Ishikawa (cell line): ENCODE results near the gene CCDC68.

Source experiments
- CEBPB ChIP-seq: IDR thresholded peaks from 2 replicates; pipeline ENCODE4 v1.6.1; 2012
- CREB1 ChIP-seq: IDR thresholded peaks from 2 replicates; pipeline ENCODE4 v1.6.1; 2012; ENCODE audit warnings: low read depth
- EGR1 ChIP-seq: IDR thresholded peaks from 2 replicates; pipeline ENCODE4 v1.6.1; 2012
- EP300 ChIP-seq: IDR thresholded peaks from 2 replicates; pipeline ENCODE4 v1.6.1; 2012; ENCODE audit warnings: borderline replicate concordance
- FOXM1 ChIP-seq: IDR thresholded peaks from 2 replicates; pipeline ENCODE4 v1.6.1; 2012; ENCODE audit warnings: low read depth, borderline replicate concordance
- MAX ChIP-seq: IDR thresholded peaks from 2 replicates; pipeline ENCODE4 v1.6.1; 2012
- NFIC ChIP-seq: IDR thresholded peaks from 2 replicates; pipeline ENCODE4 v1.6.1; 2012
- RAD21 ChIP-seq: IDR thresholded peaks from 2 replicates; pipeline ENCODE4 v1.6.1; 2012; ENCODE audit warnings: low read depth
- REST ChIP-seq: IDR thresholded peaks from 2 replicates; pipeline ENCODE4 v1.6.1; 2012; ENCODE audit warnings: low read depth, mild to moderate bottlenecking
- TAF1 ChIP-seq: IDR thresholded peaks from 2 replicates; pipeline ENCODE4 v1.6.1; 2012; ENCODE audit warnings: low read depth, mild to moderate bottlenecking
- TCF12 ChIP-seq: IDR thresholded peaks from 2 replicates; pipeline ENCODE4 v1.6.1; 2012; ENCODE audit warnings: low read depth
- TEAD4 ChIP-seq: IDR thresholded peaks from 2 replicates; pipeline ENCODE4 v1.6.1; 2012
- USF1 ChIP-seq: IDR thresholded peaks from 2 replicates; pipeline ENCODE4 v1.6.1; 2012
- YY1 ChIP-seq: IDR thresholded peaks from 2 replicates; pipeline ENCODE4 v1.6.1; 2012; ENCODE audit warnings: low read depth
- ZBTB7A ChIP-seq: IDR thresholded peaks from 2 replicates; pipeline ENCODE4 v1.6.1; 2012; ENCODE audit warnings: low read depth

CCDC68 gene

GRCh38 chr18:54904581-54904980, 54.7 kb downstream of the CCDC68 start:
- TF ChIP-seq ZBTB7A (no peak), TEAD4 (no peak), MAX (no peak), RAD21 (no peak), TAF1 (no peak), USF1 (no peak), CEBPB (no peak), YY1 (no peak), EGR1 (no peak), FOXM1 (no peak), CREB1 (no peak), EP300 (no peak), TCF12 (no peak), REST (no peak), NFIC (no peak)

- TF ChIP-seq USF1 (no peak), CREB1 (no peak), NFIC (no peak), RAD21 (no peak), ZBTB7A (no peak), FOXM1 (no peak), EP300 (no peak), REST (no peak), MAX (no peak), TCF12 (no peak), CEBPB (no peak), TAF1 (no peak), EGR1 (no peak), YY1 (no peak), TEAD4 (no peak)
Measured at GRCh38 chr18:54900290-54900689, 59.0 kb downstream of the CCDC68 start.

- TF ChIP-seq EGR1 = no peak
- no peak for TF ChIP-seq YY1
- no peak for TF ChIP-seq MAX
- TF ChIP-seq CREB1 = no peak
- no peak for TF ChIP-seq USF1
- TF ChIP-seq RAD21 = no peak
- no peak for TF ChIP-seq EP300
- no peak for TF ChIP-seq CEBPB
- no peak for TF ChIP-seq TCF12
- no peak for TF ChIP-seq TAF1
- no peak for TF ChIP-seq FOXM1
- no peak for TF ChIP-seq REST
- no peak for TF ChIP-seq TEAD4
- no peak for TF ChIP-seq ZBTB7A
- TF ChIP-seq NFIC = no peak
Measured at GRCh38 chr18:54899500-54899899, 59.8 kb downstream of the CCDC68 start.

- TF ChIP-seq NFIC (no peak), RAD21 (no peak), TAF1 (no peak)
Measured at GRCh38 chr18:54888933-54889332, 70.3 kb downstream of the CCDC68 start.
